Measurements from ENCODE around the gene CALR3. TPM values are rescaled to one million over a fixed set of nuclear protein-coding genes. Genes with fewer than 3 reads are reported as not detected.
"Not testable (repeated sequence)": the region's sequence is repeated elsewhere in the genome, so short reads cannot be mapped to it uniquely, and the experiment has no call there.

CALR3 gene
- total RNA-seq, 1 donor from 2014 or later = not detected

GRCh38 chr19:16506961-16507360 is 11.0 kb upstream of the CALR3 start:
- no peak for ATAC-seq
- intact Hi-C loops (cut with micrococcal nuclease) = no loop called here

GRCh38 chr19:16506161-16506560 is 10.2 kb upstream of the CALR3 start:
- intact Hi-C loops (cut with micrococcal nuclease); DNase-seq; ATAC-seq: not testable (repeated sequence)

More at GRCh38 chr19:16506961-16507360, 11.0 kb upstream of the CALR3 start:
- no peak for DNase-seq

- intact Hi-C loops (cut with micrococcal nuclease) = no loop called here
- DNase-seq (no peak), ATAC-seq (no peak)
Measured at GRCh38 chr19:16504271-16504670, 8.3 kb upstream of the CALR3 start.

- DNase-seq (no peak), ATAC-seq (no peak)
- intact Hi-C loops (cut with micrococcal nuclease) = no loop called here
Measured at GRCh38 chr19:16497837-16498236, 1.9 kb upstream of the CALR3 start.

- ATAC-seq (no peak), DNase-seq (no peak)
- intact Hi-C loops (cut with micrococcal nuclease) = no loop called here
Measured at GRCh38 chr19:16497042-16497441, 1.1 kb upstream of the CALR3 start.

GRCh38 chr19:16496613-16496983 is 631 bp upstream of the CALR3 start:
- ATAC-seq (peak; percentile 20), DNase-seq (peak; percentile 54)
- intact Hi-C loops (cut with micrococcal nuclease) = no loop called here

- DNase-seq; ATAC-seq; intact Hi-C loops (cut with micrococcal nuclease): not testable (repeated sequence)
Measured at GRCh38 chr19:16486476-16486875, 9.5 kb downstream of the CALR3 start.

- no peak for DNase-seq
- intact Hi-C loops (cut with micrococcal nuclease) = no loop called here
- no peak for ATAC-seq
Measured at GRCh38 chr19:16482745-16483144, 13.2 kb downstream of the CALR3 start.

GRCh38 chr19:16477311-16477710 is 18.7 kb downstream of the CALR3 start:
- no peak for ATAC-seq
- intact Hi-C loops (cut with micrococcal nuclease) = no loop called here
- DNase-seq = no peak

GRCh38 chr19:16476401-16476800 is 19.6 kb downstream of the CALR3 start:
- ATAC-seq = no peak
- no peak for DNase-seq
- intact Hi-C loops (cut with micrococcal nuclease) = no loop called here

- ATAC-seq = no peak
- intact Hi-C loops (cut with micrococcal nuclease) = no loop called here
- DNase-seq = no peak
Measured at GRCh38 chr19:16473875-16474392, 22.0 kb downstream of the CALR3 start.

- intact Hi-C loops (cut with micrococcal nuclease) = no loop called here
- ATAC-seq (no peak), DNase-seq (no peak)
Measured at GRCh38 chr19:16472992-16473391, 23.0 kb downstream of the CALR3 start.

GRCh38 chr19:16472559-16472899 is 23.4 kb downstream of the CALR3 start:
- DNase-seq; ATAC-seq; intact Hi-C loops (cut with micrococcal nuclease): not testable (repeated sequence)

- DNase-seq (peak; percentile 44), ATAC-seq (peak; percentile 1)
- intact Hi-C loops (cut with micrococcal nuclease) = no loop called here
Measured at GRCh38 chr19:16470911-16471811, 24.8 kb downstream of the CALR3 start.

GRCh38 chr19:16470541-16470910 is 25.4 kb downstream of the CALR3 start:
- intact Hi-C loops (cut with micrococcal nuclease) = no loop called here

GRCh38 chr19:16467581-16467980 is 28.4 kb downstream of the CALR3 start:
- DNase-seq (peak; percentile 78), ATAC-seq (peak; percentile 34)
- intact Hi-C loops (cut with micrococcal nuclease) = no loop called here

More at GRCh38 chr19:16470541-16470910, 25.4 kb downstream of the CALR3 start:
- DNase-seq (no peak), ATAC-seq (no peak)

GRCh38 chr19:16466802-16467427 is 29.1 kb downstream of the CALR3 start:
- DNase-seq; ATAC-seq; intact Hi-C loops (cut with micrococcal nuclease): not testable (repeated sequence)

GRCh38 chr19:16465239-16465638 is 30.7 kb downstream of the CALR3 start:
- intact Hi-C loops (cut with micrococcal nuclease) = no loop called here
- DNase-seq = no peak
- ATAC-seq = no peak

GRCh38 chr19:16463991-16464575 is 31.9 kb downstream of the CALR3 start:
- intact Hi-C loops (cut with micrococcal nuclease) = no loop called here
- ATAC-seq = peak; percentile 4
- peak; percentile 53 for DNase-seq
